AG08395 (cell line): ENCODE measurements around the gene PXYLP1.

Source experiments
- DNase-seq: peaks from one replicate; pipeline ENCODE4 v3.0.0; 2012; ENCODE audit warnings: mixed read lengths, low spot score

PXYLP1 gene

GRCh38 chr3:141326123-141326522 is 94.5 kb downstream of the PXYLP1 start:
- no peak for DNase-seq

- DNase-seq: no peak
Measured at GRCh38 chr3:141326626-141327025, 95.0 kb downstream of the PXYLP1 start.

GRCh38 chr3:141328286-141329166 is 96.9 kb downstream of the PXYLP1 start:
- no peak for DNase-seq

- DNase-seq: no peak
Measured at GRCh38 chr3:141330235-141330634, 98.6 kb downstream of the PXYLP1 start.

GRCh38 chr3:141330718-141331376 is 99.2 kb downstream of the PXYLP1 start:
- no peak for DNase-seq

- DNase-seq: peak; percentile 96
Measured at GRCh38 chr3:141331377-141332318, 100.0 kb downstream of the PXYLP1 start.

- DNase-seq: no peak
Measured at GRCh38 chr3:141332416-141332815, 100.8 kb downstream of the PXYLP1 start.

GRCh38 chr3:141333836-141334626 is 102.4 kb downstream of the PXYLP1 start:
- no peak for DNase-seq

- no peak for DNase-seq
Measured at GRCh38 chr3:141334627-141335250, 103.1 kb downstream of the PXYLP1 start.

GRCh38 chr3:141335531-141336061 is 104.0 kb downstream of the PXYLP1 start:
- DNase-seq: no peak

- peak; percentile 82 for DNase-seq
Measured at GRCh38 chr3:141336672-141337522, 105.3 kb downstream of the PXYLP1 start.

- DNase-seq: no peak
Measured at GRCh38 chr3:141337523-141337854, 105.9 kb downstream of the PXYLP1 start.

- DNase-seq: no peak
Measured at GRCh38 chr3:141337991-141338390, 106.4 kb downstream of the PXYLP1 start.

GRCh38 chr3:141338881-141339280 is 107.3 kb downstream of the PXYLP1 start:
- no peak for DNase-seq

- no peak for DNase-seq
Measured at GRCh38 chr3:141341536-141341935, 109.9 kb downstream of the PXYLP1 start.

GRCh38 chr3:141342386-141342785 is 110.8 kb downstream of the PXYLP1 start:
- DNase-seq: no peak

- no peak for DNase-seq
Measured at GRCh38 chr3:141343077-141343476, 111.5 kb downstream of the PXYLP1 start.

- no peak for DNase-seq
Measured at GRCh38 chr3:141343865-141344271, 112.2 kb downstream of the PXYLP1 start.
